Fibroblast of lung (primary cell): ENCODE results near the gene GTF2F2. TPM values are rescaled to one million over a fixed set of nuclear protein-coding genes. Genes with fewer than 3 reads are reported as not detected.

Experiments
- DNase-seq, 2 donors: peaks; one replicate each; pipeline versions ENCODE4 v3.0.0 to v3.0.0-alpha.2; 2010; ENCODE audit warnings: low read depth in 2 of 2
- H2AFZ ChIP-seq: 2 replicates; pipeline ENCODE4 v1.5.1; 2012; ENCODE audit warnings: low read length, control low read depth, inconsistent platforms
- H3K27ac ChIP-seq: 2 replicates; pipeline ENCODE4 v1.5.1; 2011; ENCODE audit warnings: low read length, control low read depth; ENCODE audit not compliant: insufficient read depth
- H3K27me3 ChIP-seq: 2 replicates; pipeline ENCODE4 v1.5.1; 2011; ENCODE audit warnings: mild to moderate bottlenecking, low read length; ENCODE audit not compliant: control insufficient read depth, insufficient read depth
- H3K36me3 ChIP-seq: 2 replicates; pipeline ENCODE4 v1.5.1; 2011; ENCODE audit warnings: low read length; ENCODE audit not compliant: control insufficient read depth, insufficient read depth
- H3K4me1 ChIP-seq: 2 replicates; pipeline ENCODE4 v1.5.1; 2011; ENCODE audit warnings: low read length; ENCODE audit not compliant: control insufficient read depth, insufficient read depth; ENCODE audit errors: extremely low read depth
- H3K4me2 ChIP-seq: 2 replicates; pipeline ENCODE4 v1.5.1; 2011; ENCODE audit warnings: low read length, control low read depth; ENCODE audit not compliant: insufficient read depth; ENCODE audit errors: extremely low read depth
- H3K4me3 ChIP-seq, 4 experiments: fragments of 200-600 bp in 1 of 4; sonication (generic) in 1 of 4; replicated peaks in 1 of 4; 2 replicates each; pipeline ENCODE4 v1.5.1; 2011 to 2016; ENCODE audit warnings: low read length in 4 of 4, low read depth in 3 of 4, mild to moderate bottlenecking in 3 of 4, control low read depth in 2 of 4, inconsistent platforms in 1 of 4, mixed read lengths in 1 of 4; ENCODE audit not compliant: insufficient read depth in 1 of 4; ENCODE audit errors: control extremely low read depth in 1 of 4
- H3K79me2 ChIP-seq: 2 replicates; pipeline ENCODE4 v1.5.1; 2012; ENCODE audit warnings: mild to moderate bottlenecking, low read length, inconsistent platforms; ENCODE audit not compliant: control insufficient read depth, insufficient read depth
- H3K9ac ChIP-seq: 2 replicates; pipeline ENCODE4 v1.5.1; 2011; ENCODE audit warnings: mild to moderate bottlenecking, low read length, control low read depth; ENCODE audit not compliant: insufficient read depth
- H3K9me3 ChIP-seq: 2 replicates; pipeline ENCODE4 v1.5.1; 2012; ENCODE audit warnings: low read depth, low read length; ENCODE audit not compliant: control insufficient read depth, insufficient read depth
- H4K20me1 ChIP-seq: 2 replicates; pipeline ENCODE4 v1.5.1; 2011; ENCODE audit warnings: low read length; ENCODE audit not compliant: control insufficient read depth, insufficient read depth; ENCODE audit errors: extremely low read depth
- CTCF ChIP-seq, 2 donors: IDR thresholded peaks in 1 of 2; conservative IDR thresholded peaks in 1 of 2; 1 replicate in 1 of 2; 2 replicates in 1 of 2; pipeline ENCODE4 v1.5.1; 2011 to 2012; ENCODE audit warnings: low read length in 2 of 2, control low read depth in 1 of 2, inconsistent platforms in 1 of 2, low read depth in 1 of 2, mild to moderate bottlenecking in 1 of 2
- EZH2 ChIP-seq: IDR thresholded peaks from 2 replicates; pipeline ENCODE4 v1.5.1; 2012; ENCODE audit warnings: low read length, control low read depth, mild to moderate bottlenecking; ENCODE audit errors: missing control alignments
- polyA plus RNA-seq, 2 donors: library from polyadenylated mRNA; depleted of rRNA in 1 of 2; stranded (reverse) in 1 of 2; unstranded in 1 of 2; fragments of >200 nt; gene quantifications; 2 replicates each; pipeline ENCODE4 v1.2.1, GENCODE V29; 2011 to 2012; ENCODE audit warnings: missing spikeins in 1 of 2
- total RNA-seq: library from RNA; depleted of rRNA; stranded (reverse); fragments of >200 nt; gene quantifications from 2 replicates; pipeline ENCODE4 v1.2.1, GENCODE V29; 2014

The GTF2F2 gene
- total and polyA plus RNA-seq, 2 donors (not counting 1 experiment from before 2014, with no cell fraction given) = 23.4 to 31.7 TPM

- Histone ChIP-seq H3K36me3 (peaks cover 1% of the 10 kb centered on the region), H3K9ac (no peak overlapping the region), H2AFZ (no peak overlapping the region), H4K20me1 (no peaks in the 10 kb centered on the region), H3K4me3 (no peak overlapping the region), H3K79me2 (peaks cover 42% of the 10 kb centered on the region), H3K27me3 (no peaks in the 10 kb centered on the region), H3K4me1 (no peaks in the 10 kb centered on the region), H3K27ac (no peak overlapping the region), H3K4me2 (no peak overlapping the region), H3K9me3 (no peaks in the 10 kb centered on the region)
- DNase-seq = no peak
- no peak for TF ChIP-seq EZH2
- TF ChIP-seq CTCF (conservative IDR thresholded peaks at IDR 0.05 in 1 of 2, IDR thresholded peaks at IDR 0.05 in 1 of 2; ENCODE audit: low read depth in 1 of 2, low read length in 2 of 2) = no peak
Measured at GRCh38 chr13:45132369-45133064, 12.2 kb downstream of the GTF2F2 start.

- Histone ChIP-seq H3K4me1 (no peaks in the 10 kb centered on the region), H3K79me2 (peaks cover 41% of the 10 kb centered on the region), H3K27me3 (no peaks in the 10 kb centered on the region), H4K20me1 (no peaks in the 10 kb centered on the region), H2AFZ (no peak overlapping the region), H3K9me3 (no peaks in the 10 kb centered on the region), H3K4me2 (no peak overlapping the region), H3K4me3 (no peak overlapping the region), H3K27ac (no peak overlapping the region), H3K9ac (no peak overlapping the region), H3K36me3 (peaks cover 1% of the 10 kb centered on the region)
- peak; percentile 25 to 32 for DNase-seq
- no peak for TF ChIP-seq EZH2
- TF ChIP-seq CTCF (conservative IDR thresholded peaks at IDR 0.05 in 1 of 2, IDR thresholded peaks at IDR 0.05 in 1 of 2; ENCODE audit: low read depth in 1 of 2, low read length in 2 of 2) = no peak
Measured at GRCh38 chr13:45133396-45134118, 13.2 kb downstream of the GTF2F2 start.

- Histone ChIP-seq H2AFZ (no peak overlapping the region), H3K27me3 (no peaks in the 10 kb centered on the region), H4K20me1 (no peaks in the 10 kb centered on the region), H3K9me3 (no peaks in the 10 kb centered on the region), H3K4me3 (no peak overlapping the region), H3K9ac (no peak overlapping the region), H3K36me3 (peaks cover 1% of the 10 kb centered on the region), H3K27ac (no peak overlapping the region), H3K79me2 (peaks cover 18% of the 10 kb centered on the region), H3K4me2 (no peak overlapping the region), H3K4me1 (peaks cover 2% of the 10 kb centered on the region)
- DNase-seq = no peak
- TF ChIP-seq EZH2 (no peak), CTCF (conservative IDR thresholded peaks at IDR 0.05 in 1 of 2, IDR thresholded peaks at IDR 0.05 in 1 of 2; ENCODE audit: low read depth in 1 of 2, low read length in 2 of 2) (no peak)
Measured at GRCh38 chr13:45136741-45137504, 16.6 kb downstream of the GTF2F2 start.
